GM23338 (cell line): ENCODE data around the gene MTHFR.

Experiments
- CREB1 ChIP-seq: fragments of 250-450 bp; sonication (Bioruptor Pico); IDR thresholded peaks from 2 replicates; pipeline ENCODE4 v1.5.0; 2020; ENCODE audit warnings: low read depth, mild to moderate bottlenecking, moderate library complexity
- EZH2 ChIP-seq: fragments of 200-600 bp; sonication (generic); IDR thresholded peaks from one replicate; pipeline ENCODE4 v1.8.0; 2017; ENCODE audit warnings: antibody characterized with exemption, mild to moderate bottlenecking, low read depth; ENCODE audit not compliant: unreplicated experiment
- EZH2phosphoT487 ChIP-seq: fragments of 200-600 bp; sonication (generic); IDR thresholded peaks from one replicate; pipeline ENCODE4 v1.8.1; 2018; ENCODE audit warnings: antibody characterized with exemption; ENCODE audit not compliant: unreplicated experiment
- JUNB ChIP-seq: IDR thresholded peaks from one replicate; pipeline ENCODE4 v1.6.1; 2016; ENCODE audit warnings: antibody characterized with exemption; ENCODE audit not compliant: unreplicated experiment
- POLR2AphosphoS5 ChIP-seq: IDR thresholded peaks from 2 replicates; pipeline ENCODE4 v1.6.1; 2016; ENCODE audit warnings: antibody characterized with exemption, low read depth
- STAT1 ChIP-seq: IDR thresholded peaks from one replicate; pipeline ENCODE4 v1.6.1; 2016; ENCODE audit warnings: antibody characterized with exemption; ENCODE audit not compliant: unreplicated experiment
- TF ChIP-seq, protein P1 (sequence below): IDR thresholded peaks from one replicate; pipeline ENCODE4 v1.6.1; 2018; ENCODE audit warnings: antibody characterized with exemption; ENCODE audit not compliant: unreplicated experiment
- TF ChIP-seq, protein P2 (sequence below), 2 experiments: fragments of 200-600 bp in 1 of 2; sonication (generic) in 1 of 2; conservative IDR thresholded peaks; 2 replicates each; pipeline versions ENCODE4 v1.5.1 to v1.6.1; 2016 to 2017; ENCODE audit warnings: antibody characterized with exemption in 2 of 2, low read depth in 2 of 2, mild to moderate bottlenecking in 2 of 2, moderate library complexity in 1 of 2
- TF ChIP-seq, protein P3 (sequence below): IDR thresholded peaks from 2 replicates; pipeline ENCODE4 v1.6.1; 2016; ENCODE audit warnings: antibody characterized with exemption

DNA sequence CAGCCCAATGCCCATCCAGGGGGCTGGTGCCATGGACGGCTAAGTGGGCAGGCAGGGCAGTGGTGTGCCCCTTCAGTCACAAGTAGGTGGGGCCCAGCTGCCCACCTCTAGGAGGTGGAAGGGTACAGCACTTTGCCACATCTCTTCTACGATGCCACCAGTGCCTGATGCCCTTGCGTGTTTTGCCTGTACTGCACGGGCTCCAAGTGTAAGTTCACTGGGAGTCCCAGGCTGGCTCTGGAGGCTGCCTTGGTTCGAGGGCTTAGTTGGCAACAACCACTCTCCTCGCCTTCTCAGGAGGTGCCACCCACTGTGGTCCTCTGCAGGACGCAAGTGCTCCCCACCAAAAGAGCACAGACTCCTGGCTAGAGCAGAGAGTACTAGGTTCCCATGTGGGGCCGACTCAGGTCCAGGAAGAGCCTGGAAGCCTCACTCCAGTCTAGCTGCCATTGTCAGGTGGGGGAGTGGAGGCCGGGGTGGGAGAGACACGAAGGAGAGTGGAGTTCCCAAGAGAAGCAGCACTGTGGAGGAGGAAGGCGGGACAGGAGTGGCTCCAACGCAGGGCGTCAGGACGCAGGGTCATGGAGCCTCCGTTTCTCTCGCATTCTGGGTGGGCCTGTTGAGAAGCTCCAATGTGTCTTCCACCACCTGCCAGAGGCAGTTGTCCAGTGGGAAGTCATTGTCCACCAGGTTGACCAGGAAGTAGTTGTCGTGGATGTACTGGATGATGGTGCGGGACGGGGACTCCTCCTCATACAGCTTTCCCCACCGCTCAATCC lies 15.5 kb downstream of the MTHFR start:
- TF ChIP-seq, protein P1, sequence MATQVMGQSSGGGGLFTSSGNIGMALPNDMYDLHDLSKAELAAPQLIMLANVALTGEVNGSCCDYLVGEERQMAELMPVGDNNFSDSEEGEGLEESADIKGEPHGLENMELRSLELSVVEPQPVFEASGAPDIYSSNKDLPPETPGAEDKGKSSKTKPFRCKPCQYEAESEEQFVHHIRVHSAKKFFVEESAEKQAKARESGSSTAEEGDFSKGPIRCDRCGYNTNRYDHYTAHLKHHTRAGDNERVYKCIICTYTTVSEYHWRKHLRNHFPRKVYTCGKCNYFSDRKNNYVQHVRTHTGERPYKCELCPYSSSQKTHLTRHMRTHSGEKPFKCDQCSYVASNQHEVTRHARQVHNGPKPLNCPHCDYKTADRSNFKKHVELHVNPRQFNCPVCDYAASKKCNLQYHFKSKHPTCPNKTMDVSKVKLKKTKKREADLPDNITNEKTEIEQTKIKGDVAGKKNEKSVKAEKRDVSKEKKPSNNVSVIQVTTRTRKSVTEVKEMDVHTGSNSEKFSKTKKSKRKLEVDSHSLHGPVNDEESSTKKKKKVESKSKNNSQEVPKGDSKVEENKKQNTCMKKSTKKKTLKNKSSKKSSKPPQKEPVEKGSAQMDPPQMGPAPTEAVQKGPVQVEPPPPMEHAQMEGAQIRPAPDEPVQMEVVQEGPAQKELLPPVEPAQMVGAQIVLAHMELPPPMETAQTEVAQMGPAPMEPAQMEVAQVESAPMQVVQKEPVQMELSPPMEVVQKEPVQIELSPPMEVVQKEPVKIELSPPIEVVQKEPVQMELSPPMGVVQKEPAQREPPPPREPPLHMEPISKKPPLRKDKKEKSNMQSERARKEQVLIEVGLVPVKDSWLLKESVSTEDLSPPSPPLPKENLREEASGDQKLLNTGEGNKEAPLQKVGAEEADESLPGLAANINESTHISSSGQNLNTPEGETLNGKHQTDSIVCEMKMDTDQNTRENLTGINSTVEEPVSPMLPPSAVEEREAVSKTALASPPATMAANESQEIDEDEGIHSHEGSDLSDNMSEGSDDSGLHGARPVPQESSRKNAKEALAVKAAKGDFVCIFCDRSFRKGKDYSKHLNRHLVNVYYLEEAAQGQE = no peak
- TF ChIP-seq, protein P2, sequence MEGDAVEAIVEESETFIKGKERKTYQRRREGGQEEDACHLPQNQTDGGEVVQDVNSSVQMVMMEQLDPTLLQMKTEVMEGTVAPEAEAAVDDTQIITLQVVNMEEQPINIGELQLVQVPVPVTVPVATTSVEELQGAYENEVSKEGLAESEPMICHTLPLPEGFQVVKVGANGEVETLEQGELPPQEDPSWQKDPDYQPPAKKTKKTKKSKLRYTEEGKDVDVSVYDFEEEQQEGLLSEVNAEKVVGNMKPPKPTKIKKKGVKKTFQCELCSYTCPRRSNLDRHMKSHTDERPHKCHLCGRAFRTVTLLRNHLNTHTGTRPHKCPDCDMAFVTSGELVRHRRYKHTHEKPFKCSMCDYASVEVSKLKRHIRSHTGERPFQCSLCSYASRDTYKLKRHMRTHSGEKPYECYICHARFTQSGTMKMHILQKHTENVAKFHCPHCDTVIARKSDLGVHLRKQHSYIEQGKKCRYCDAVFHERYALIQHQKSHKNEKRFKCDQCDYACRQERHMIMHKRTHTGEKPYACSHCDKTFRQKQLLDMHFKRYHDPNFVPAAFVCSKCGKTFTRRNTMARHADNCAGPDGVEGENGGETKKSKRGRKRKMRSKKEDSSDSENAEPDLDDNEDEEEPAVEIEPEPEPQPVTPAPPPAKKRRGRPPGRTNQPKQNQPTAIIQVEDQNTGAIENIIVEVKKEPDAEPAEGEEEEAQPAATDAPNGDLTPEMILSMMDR (conservative IDR thresholded peaks at IDR 0.05; ENCODE audit: low read depth in 2 of 2) = no peak
- TF ChIP-seq CREB1 (CRISPR knock-in tag) (no peak), EZH2 (no peak), POLR2AphosphoS5 (no peak), EZH2phosphoT487 (no peak), JUNB (no peak), STAT1 (no peak)
- TF ChIP-seq, protein P3, sequence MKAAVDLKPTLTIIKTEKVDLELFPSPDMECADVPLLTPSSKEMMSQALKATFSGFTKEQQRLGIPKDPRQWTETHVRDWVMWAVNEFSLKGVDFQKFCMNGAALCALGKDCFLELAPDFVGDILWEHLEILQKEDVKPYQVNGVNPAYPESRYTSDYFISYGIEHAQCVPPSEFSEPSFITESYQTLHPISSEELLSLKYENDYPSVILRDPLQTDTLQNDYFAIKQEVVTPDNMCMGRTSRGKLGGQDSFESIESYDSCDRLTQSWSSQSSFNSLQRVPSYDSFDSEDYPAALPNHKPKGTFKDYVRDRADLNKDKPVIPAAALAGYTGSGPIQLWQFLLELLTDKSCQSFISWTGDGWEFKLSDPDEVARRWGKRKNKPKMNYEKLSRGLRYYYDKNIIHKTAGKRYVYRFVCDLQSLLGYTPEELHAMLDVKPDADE = no peak
